Measurements from ENCODE around the gene LPIN1.
A peak's percentile ranks its signal among the peaks of the same experiment; 100 is the strongest.

The LPIN1 gene

GRCh38 chr2:11784280-11784679, 37.8 kb downstream of the LPIN1 start:
- DNase-seq = no peak

DNA sequence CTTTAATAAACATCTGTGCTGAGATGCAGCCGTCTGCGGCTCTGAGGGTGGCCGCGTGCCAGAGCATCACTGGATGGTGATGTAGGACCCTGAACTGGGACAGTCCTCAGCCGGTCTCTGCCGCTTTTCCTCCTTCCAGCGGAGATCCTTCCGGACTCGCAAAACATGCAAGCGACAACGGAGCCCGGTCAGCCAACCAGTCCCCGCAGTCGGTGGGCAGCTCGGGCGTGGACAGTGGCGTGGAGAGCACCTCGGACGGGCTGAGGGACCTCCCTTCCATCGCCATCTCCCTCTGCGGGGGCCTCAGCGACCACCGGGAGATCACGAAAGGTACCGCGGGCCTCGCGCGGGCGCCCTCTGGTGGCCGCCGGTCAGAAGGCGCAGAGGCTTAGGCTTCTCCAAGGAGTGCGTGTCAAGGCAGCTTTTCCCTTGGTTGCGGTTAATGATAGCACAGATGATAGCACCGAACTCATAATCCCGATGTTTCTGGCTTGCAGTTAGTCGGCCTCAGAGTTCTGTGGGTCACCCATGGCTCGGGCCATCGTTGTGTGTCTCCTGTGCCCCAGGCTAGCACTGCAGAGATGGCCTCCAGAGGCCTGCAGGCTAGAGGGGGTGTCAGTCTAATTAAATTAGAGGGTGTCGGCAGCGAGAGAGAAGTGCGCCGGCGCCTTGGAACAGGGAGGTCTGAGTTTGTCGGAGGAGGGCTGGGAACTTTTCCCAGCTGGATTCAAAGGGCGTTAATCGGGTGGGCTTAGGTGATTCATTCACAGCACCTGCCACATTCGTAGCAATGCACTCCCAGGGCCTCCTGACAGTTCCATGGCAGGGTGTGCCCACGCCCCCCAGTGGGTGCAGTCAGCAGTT, 38.5 kb downstream of the LPIN1 start:
- DNase-seq = peak in 42 of 56 donors; percentile 14 to 74 (median 50)

GRCh38 chr2:11785611-11785940, 39.1 kb downstream of the LPIN1 start:
- DNase-seq = no peak

GRCh38 chr2:11786191-11786590, 39.8 kb downstream of the LPIN1 start:
- DNase-seq = no peak

- DNase-seq = no peak
Measured at GRCh38 chr2:11786592-11786991, 40.2 kb downstream of the LPIN1 start.

DNA sequence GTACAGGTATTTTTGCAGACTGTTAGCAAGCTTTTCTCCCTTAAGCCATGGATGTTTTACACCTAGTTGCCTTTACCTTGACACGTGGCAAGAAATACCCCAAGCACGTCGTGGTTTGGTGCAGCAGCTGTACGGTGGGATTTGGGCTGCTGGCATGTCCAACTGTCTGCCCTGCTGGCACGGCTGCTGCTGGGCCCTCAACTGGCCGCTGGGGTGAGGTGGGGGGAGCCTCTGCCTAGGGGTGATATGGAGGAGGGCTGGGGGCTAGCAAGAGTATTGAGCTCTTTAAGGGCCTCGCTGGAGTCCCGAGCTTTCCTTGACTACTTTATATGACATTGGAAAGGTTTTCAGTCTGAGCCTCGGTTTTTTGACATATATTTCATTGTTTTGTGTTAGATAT, 41.6 kb downstream of the LPIN1 start:
- DNase-seq = no peak

- no peak for DNase-seq
Measured at GRCh38 chr2:11788461-11789124, 42.2 kb downstream of the LPIN1 start.

DNA sequence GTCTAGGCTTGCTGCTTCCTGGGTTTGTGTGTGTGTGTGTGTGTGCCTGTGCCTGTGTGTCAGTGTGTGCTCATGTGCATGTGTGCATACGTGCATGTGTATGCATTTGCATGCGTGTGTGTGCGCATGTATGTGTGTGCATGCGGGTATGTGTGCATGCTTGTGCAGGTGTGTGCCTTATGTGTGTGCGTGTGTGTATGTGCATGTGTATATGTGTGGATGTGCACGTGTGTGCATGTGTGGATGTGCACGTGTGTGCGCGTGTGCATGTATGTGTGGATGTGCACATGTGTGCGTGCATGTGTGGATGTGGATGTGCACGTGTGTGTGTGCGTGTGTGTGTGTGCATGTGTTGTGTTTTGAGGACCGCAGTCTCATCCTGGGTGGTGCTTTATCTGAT, 42.8 kb downstream of the LPIN1 start:
- DNase-seq = no peak

DNA sequence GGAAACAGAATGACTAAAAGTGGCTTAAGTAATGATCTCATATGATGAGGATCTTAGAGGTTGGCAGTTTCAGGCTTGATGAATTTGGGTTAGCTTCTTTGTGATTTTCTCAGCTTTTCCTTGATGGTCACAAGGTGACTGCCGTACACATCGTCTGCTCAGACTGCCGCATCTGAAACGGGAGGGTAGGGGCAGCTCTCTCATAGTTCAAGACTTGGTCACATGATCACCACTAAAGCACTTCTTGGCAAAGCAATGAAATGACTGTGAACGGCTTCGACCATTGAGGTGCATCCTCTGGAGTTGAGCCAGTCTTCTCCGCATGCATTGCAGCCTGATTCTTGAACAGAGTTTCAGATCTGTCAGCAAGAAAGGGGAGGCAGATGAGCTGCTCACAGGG, 43.8 kb downstream of the LPIN1 start:
- DNase-seq = peak in 1 of 56 donors; percentile 14

DNA sequence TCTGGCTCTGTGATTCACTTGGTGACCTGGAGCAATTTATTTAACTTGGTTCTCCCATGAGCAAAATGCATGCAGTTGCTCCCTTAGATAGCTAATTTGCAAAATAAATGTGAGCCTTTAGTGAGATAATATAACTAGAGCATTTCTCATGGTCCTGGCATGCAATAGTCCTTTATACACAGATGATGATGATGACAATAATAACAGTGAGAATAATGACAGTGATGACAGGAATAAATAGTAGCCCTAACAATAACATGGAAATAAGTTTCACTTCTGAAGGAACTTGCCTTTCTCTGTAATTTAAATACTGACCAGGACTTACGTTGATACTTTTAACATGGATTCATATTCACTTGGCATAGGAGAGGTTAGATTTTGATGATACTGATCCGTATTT, 49.2 kb downstream of the LPIN1 start:
- DNase-seq = no peak

- no peak for DNase-seq
Measured at GRCh38 chr2:11796190-11797171, 50.0 kb downstream of the LPIN1 start.

GRCh38 chr2:11797846-11798245, 51.4 kb downstream of the LPIN1 start:
- DNase-seq = no peak

DNA sequence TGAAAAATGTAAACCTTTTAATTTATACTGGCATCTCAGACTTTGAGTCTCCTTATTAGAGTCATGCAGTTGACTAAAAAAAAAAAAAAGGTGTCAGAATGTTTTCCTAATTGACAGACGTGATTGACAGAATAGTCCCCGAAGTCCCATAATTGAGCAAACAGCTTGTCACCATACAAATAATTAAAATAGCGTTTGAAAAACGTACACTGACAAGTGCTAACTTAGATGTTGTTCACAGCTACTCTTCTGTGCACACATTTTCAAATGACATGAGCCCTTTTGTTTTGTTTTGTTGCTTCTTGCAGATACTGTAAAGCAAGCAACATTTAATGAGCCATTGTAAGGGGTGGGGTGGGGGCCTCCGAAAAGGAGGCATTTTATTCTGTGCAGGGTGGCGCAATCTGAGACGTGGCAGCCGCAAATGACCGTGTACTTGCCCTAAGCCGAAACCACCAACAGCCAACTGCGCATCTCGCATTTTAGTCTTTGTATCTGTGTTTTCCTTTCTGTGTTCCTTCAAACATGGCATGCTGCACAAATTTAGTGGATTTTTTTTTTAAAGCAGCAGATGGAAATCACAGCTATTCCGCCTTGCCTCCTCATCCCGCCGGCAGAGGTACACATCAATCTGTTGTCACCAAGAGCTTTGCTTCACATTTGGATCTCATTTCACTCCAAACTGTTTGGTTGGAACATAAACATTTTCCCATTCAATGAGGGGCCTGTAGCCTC, 52.4 kb downstream of the LPIN1 start:
- DNase-seq = peak in 2 of 56 donors; percentile 12

GRCh38 chr2:11799826-11800225, 53.4 kb downstream of the LPIN1 start:
- no peak for DNase-seq

- peak in 5 of 56 donors; percentile 8 to 44 (median 18) for DNase-seq
Measured at GRCh38 chr2:11802782-11803191, 56.4 kb downstream of the LPIN1 start.

DNA sequence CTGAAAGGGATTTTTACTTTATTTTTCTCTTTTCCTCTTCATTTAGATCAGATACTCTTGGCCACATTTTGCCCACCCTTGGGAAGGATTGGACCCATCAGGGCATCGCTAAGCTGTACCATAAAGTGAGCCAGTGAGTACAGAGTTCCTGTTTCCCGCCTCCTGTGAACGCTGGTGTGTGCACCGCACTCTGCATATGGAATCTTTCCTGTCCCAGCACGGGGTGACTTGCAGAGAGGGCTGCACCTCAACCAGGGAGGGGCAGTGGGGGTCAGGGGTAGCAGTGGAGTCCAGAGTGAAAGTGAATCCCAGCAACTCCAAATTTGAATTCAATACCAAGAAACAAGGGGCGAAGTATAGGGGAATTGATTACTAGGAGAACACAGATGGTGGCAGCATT, 58.6 kb downstream of the LPIN1 start:
- DNase-seq = no peak

DNA sequence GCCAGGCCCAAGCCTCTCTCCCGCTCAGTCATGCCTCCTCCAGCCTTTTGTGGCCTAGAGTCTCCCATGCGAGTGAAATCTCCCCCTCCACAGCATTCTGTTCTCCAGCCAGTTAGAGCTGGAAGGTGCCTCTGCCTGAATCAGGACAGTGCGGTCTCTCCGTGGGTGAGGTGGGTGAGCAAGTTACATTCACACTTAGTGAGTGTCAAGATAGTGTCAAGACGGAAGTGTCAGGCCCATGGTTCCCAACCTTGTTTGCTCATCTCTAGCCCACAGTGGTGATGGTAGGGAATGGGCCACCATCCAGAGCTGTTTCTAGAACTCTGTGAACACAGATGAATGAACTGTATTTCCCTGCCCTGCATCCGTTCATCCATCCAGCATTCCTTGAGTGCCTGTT, 59.5 kb downstream of the LPIN1 start:
- DNase-seq = no peak

DNA sequence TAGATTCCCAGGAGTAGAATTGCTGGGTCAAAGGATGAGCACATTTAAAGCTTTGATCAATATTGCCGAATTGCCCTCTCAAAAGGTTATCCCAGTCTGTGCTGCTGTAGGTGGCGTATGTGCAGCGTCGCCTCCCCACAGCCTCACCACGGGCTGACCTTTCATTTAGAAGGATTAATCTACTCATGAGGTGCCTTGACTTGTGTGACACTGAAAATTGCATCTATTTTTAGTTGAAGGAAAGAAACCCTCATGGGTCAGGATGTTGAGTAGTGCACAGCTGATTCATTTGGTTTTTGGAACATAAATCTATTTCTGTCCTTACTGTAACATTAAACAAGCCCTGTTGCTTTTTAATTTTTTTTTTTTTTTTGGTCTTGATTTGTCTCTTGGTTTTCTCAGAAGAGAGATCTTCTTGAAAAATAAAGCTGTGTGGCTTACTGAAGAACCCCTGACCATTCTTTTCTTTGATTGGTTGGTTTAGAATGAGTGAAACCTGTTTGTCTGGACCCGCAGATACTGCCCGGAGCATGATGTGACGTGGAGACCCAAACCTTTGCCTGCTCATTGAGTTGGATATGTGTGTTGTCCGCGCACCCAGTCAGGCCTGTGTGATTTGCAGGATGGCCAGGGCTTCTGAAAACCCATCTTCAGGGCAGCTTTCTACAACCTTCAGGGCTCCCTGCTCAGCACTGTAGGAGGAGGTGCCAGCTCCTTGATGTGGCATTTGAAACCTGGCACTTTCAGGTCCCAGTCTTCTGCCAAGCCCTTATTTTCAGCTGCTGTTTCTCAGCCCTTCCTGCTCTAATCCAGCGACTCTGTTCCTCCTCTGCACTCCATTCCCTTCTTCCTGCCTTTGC, 61.0 kb downstream of the LPIN1 start:
- no peak for DNase-seq

DNA sequence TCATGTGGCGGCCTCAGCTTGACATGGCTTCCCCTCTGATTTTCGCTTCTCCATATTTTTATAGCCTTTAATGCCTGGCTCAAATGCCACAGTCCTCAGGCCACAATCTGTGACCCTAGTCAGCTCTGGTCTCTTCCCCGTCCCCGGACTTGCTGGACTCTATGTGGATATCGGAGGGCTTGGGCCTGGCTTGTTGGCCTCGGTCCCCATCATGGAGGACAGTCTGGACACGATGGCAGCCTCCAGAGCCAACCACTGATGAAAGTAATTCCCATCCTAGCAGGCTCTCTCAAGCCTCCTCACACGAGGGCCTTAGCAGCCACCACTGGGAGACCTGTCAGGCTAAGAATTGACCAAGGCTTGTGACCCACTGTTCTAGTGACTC, 61.6 kb downstream of the LPIN1 start:
- DNase-seq = no peak

DNA sequence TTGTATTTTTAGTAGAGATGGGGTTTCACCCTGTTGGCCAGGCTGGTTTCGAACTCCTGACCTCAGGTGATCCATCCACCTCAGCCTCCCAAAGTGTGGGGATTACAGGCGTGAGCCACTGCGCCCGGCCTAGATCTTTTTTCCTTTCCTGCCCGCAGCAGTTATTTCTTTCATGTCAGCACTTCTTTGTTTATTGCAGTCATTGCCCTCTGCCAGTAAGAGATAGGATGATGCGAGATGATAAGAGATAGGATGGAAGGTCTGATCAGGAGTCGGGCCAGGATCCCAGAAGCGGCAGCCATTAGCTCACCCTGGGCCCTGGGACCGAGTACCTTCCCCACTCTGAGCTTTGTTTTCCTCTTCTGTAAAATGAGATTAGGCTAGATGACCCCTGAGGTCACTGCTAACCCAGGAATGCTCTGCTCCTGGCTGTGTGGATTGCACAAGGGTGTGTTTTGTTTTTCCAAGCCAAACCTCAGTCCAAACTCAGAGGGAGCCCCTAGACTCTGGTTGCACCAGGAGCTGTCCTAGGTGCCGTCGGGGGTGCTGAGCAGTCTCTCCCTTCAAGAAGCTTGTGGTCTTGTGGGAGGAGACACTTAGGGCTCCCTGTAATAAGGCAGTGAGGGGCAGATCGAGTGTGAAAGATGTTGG, 63.3 kb downstream of the LPIN1 start:
- DNase-seq = no peak
